Caco-2 (cell line): ENCODE measurements around the gene LSM11. TPM values are rescaled to one million over a fixed set of nuclear protein-coding genes. Genes with fewer than 3 reads are reported as not detected.

ENCODE experiments used
- BruUV-seq: library from RNA; stranded (reverse); fragments of 400-500 nt; replicated peaks from 2 replicates; lab custom pipeline; 2021; lab: Mats Ljungman, UMichigan
- CTCF ChIA-PET: fragments of 300-600 bp; sonication (Branson Sonifier 250); formaldehyde crosslinking; loops from one replicate; lab custom pipeline; 2022; ENCODE audit warnings: antibody characterized with exemption; lab: Charles Lee
- POLR2A ChIA-PET: fragments of 300-600 bp; sonication (Branson Sonifier 250); formaldehyde crosslinking; loops from one replicate; lab custom pipeline; 2022; ENCODE audit warnings: antibody characterized with exemption; lab: Charles Lee
- DNase-seq, 2 experiments: peaks; one replicate each; pipeline versions ENCODE4 v3.0.0 to v3.0.0-alpha.2; 2020 to 2022
- H3K27me3 ChIP-seq: replicated peaks from 2 replicates; pipeline ENCODE4 v1.6.0; 2011; ENCODE audit warnings: low read length; ENCODE audit not compliant: control insufficient read depth, insufficient read depth
- H3K36me3 ChIP-seq: 2 replicates; pipeline ENCODE4 v1.5.1; 2011; ENCODE audit warnings: low read length; ENCODE audit not compliant: control insufficient read depth, insufficient read depth
- H3K4me1 ChIP-seq: fragments of 250-450 bp; sonication (Bioruptor Pico); 2 replicates; pipeline ENCODE4 v1.5.1; 2020; ENCODE audit warnings: mild to moderate bottlenecking
- H3K4me3 ChIP-seq: 2 replicates; pipeline ENCODE4 v1.5.1; 2011; ENCODE audit warnings: low read depth, mild to moderate bottlenecking, control low read depth, low read length
- H3K9me3 ChIP-seq: fragments of 250-450 bp; sonication (Bioruptor Pico); 2 replicates; pipeline ENCODE4 v1.5.1; 2020; ENCODE audit warnings: mild to moderate bottlenecking, moderate library complexity
- H3K27ac Mint-ChIP-seq: one replicate; pipeline ENCODE4 v1.8.0; 2022; ENCODE audit warnings: mixed read lengths; ENCODE audit not compliant: unreplicated experiment
- H3K27me3 Mint-ChIP-seq: one replicate; pipeline ENCODE4 v1.8.0; 2022; ENCODE audit warnings: mixed read lengths; ENCODE audit not compliant: insufficient read depth, unreplicated experiment
- H3K36me3 Mint-ChIP-seq: one replicate; pipeline ENCODE4 v1.8.0; 2022; ENCODE audit warnings: mild to moderate bottlenecking, mixed read lengths; ENCODE audit not compliant: insufficient read depth, unreplicated experiment
- H3K4me1 Mint-ChIP-seq: one replicate; pipeline ENCODE4 v1.8.0; 2022; ENCODE audit warnings: low read depth, mixed read lengths; ENCODE audit not compliant: unreplicated experiment
- H3K4me3 Mint-ChIP-seq: one replicate; pipeline ENCODE4 v1.8.0; 2022; ENCODE audit warnings: mild to moderate bottlenecking, moderate library complexity, mixed read lengths; ENCODE audit not compliant: unreplicated experiment
- H3K9me3 Mint-ChIP-seq: one replicate; pipeline ENCODE4 v1.8.0; 2022; ENCODE audit warnings: mixed read lengths; ENCODE audit not compliant: unreplicated experiment
- intact Hi-C: fragments of 100-400 bp; cut with micrococcal nuclease; formaldehyde crosslinking; loops from one replicate; pipeline ENCODE4 v1.10.0; 2022; ENCODE audit not compliant: unreplicated experiment
- total RNA-seq: library from RNA; stranded (reverse); gene quantifications from 2 replicates; pipeline ENCODE4 v1.2.3, GENCODE V29; 2022
- TF ChIP-seq, protein P1 (sequence below), 2 experiments: fragments of 200-600 bp in 1 of 2; IDR thresholded peaks; 1 replicate in 1 of 2; 2 replicates in 1 of 2; pipeline versions ENCODE4 v1.5.1 to v1.8.0; 2011 to 2022; ENCODE audit warnings: antibody characterized with exemption in 1 of 2, control low read depth in 1 of 2, inconsistent platforms in 1 of 2, low read depth in 1 of 2, low read length in 1 of 2, mild to moderate bottlenecking in 1 of 2, moderate library complexity in 1 of 2; ENCODE audit not compliant: insufficient read depth in 1 of 2, severe bottlenecking in 1 of 2, unreplicated experiment in 1 of 2

Gene LSM11
- total RNA-seq, 1 experiment from 2014 or later: 7.7 TPM

DNA sequence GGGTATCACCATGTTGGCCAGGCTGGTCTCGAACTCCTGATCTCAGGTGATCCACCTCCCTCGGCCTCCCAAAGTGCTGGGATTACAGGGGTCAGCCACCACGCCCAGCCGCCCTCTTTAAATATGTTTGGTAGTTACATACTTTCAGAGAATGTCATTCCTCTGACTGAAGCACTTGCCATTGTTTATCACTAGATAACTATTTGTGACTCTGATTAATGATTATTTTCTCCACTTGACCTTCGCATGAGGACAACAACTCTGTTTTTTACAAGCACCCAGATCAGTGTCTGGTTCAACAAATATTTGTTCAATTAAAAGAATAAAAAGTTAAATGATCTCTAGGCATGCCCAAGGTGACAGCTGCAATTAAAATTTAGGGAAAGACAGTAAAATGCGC is 59.2 kb downstream of the LSM11 start:
- TF ChIP-seq, protein P1, sequence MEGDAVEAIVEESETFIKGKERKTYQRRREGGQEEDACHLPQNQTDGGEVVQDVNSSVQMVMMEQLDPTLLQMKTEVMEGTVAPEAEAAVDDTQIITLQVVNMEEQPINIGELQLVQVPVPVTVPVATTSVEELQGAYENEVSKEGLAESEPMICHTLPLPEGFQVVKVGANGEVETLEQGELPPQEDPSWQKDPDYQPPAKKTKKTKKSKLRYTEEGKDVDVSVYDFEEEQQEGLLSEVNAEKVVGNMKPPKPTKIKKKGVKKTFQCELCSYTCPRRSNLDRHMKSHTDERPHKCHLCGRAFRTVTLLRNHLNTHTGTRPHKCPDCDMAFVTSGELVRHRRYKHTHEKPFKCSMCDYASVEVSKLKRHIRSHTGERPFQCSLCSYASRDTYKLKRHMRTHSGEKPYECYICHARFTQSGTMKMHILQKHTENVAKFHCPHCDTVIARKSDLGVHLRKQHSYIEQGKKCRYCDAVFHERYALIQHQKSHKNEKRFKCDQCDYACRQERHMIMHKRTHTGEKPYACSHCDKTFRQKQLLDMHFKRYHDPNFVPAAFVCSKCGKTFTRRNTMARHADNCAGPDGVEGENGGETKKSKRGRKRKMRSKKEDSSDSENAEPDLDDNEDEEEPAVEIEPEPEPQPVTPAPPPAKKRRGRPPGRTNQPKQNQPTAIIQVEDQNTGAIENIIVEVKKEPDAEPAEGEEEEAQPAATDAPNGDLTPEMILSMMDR (IDR thresholded peaks at IDR 0.05; ENCODE audit: insufficient read depth in 1 of 2, low read depth in 1 of 2, low read length in 1 of 2, severe bottlenecking in 1 of 2, unreplicated experiment in 1 of 2): no peak
- ChIA-PET POLR2A (no interaction called here), CTCF (no interaction called here)
- no peaks in the 10 kb centered on the region; the same call in 1 of the 2 replicates for H3K36me3 ChIP-seq
- H3K4me1 Mint-ChIP-seq: no peaks in the 10 kb centered on the region
- H3K27ac Mint-ChIP-seq: no peak overlapping the region
- no TSS peak for BruUV-seq
- H3K4me1 ChIP-seq: peaks cover 6% of the 10 kb centered on the region; the same call in 1 of the 2 replicates
- no peak overlapping the region for H3K4me3 ChIP-seq
- H3K9me3 Mint-ChIP-seq: no peaks in the 10 kb centered on the region
- peaks cover 58% of the 10 kb centered on the region for H3K36me3 Mint-ChIP-seq
- H3K4me3 Mint-ChIP-seq: no peak overlapping the region
- no peaks in the 10 kb centered on the region for H3K9me3 ChIP-seq
- DNase-seq: no peak
- no peaks in the 10 kb centered on the region for H3K27me3 Mint-ChIP-seq
- intact Hi-C loops: no loop called here
- no peaks in the 10 kb centered on the region for H3K27me3 ChIP-seq

- ChIA-PET POLR2A (no interaction called here), CTCF (no interaction called here)
- H3K4me3 Mint-ChIP-seq: no peak overlapping the region
- TF ChIP-seq, protein P1 (IDR thresholded peaks at IDR 0.05; ENCODE audit: insufficient read depth in 1 of 2, low read depth in 1 of 2, low read length in 1 of 2, severe bottlenecking in 1 of 2, unreplicated experiment in 1 of 2): no peak
- H3K4me1 Mint-ChIP-seq: no peaks in the 10 kb centered on the region
- H3K4me1 ChIP-seq: peaks cover 3% of the 10 kb centered on the region; the same call in 1 of the 2 replicates
- DNase-seq: no peak
- no TSS peak for BruUV-seq
- H3K36me3 ChIP-seq: no peaks in the 10 kb centered on the region; the same call in 1 of the 2 replicates
- no peaks in the 10 kb centered on the region for H3K9me3 ChIP-seq
- no peaks in the 10 kb centered on the region for H3K27me3 Mint-ChIP-seq
- H3K4me3 ChIP-seq: no peak overlapping the region
- peaks cover 75% of the 10 kb centered on the region for H3K36me3 Mint-ChIP-seq
- H3K27me3 ChIP-seq: no peaks in the 10 kb centered on the region
- H3K9me3 Mint-ChIP-seq: no peaks in the 10 kb centered on the region
- intact Hi-C loops: no loop called here
- no peak overlapping the region for H3K27ac Mint-ChIP-seq
These were observed 64.5 kb downstream of the LSM11 start for GRCh38 chr5:157808043-157808442.

Other genes starting within 250 kb of the LSM11 start
- gene ADAM19, start 167.9 kb upstream of the LSM11 start, total RNA-seq: 62.9 and 69.4 TPM in 2 replicates
- 2.9 and 3.1 TPM in 2 replicates for gene SOX30, start 91.3 kb upstream of the LSM11 start, total RNA-seq
- not detected in 2 replicates for gene C5orf52, start 72.2 kb upstream of the LSM11 start, total RNA-seq
- 19.8 and 22.9 TPM in 2 replicates for gene THG1L, start 12.3 kb upstream of the LSM11 start, total RNA-seq
- gene CLINT1, start 115.4 kb downstream of the LSM11 start, total RNA-seq: 85.4 and 88.7 TPM in 2 replicates